Stimulated activated naive CD4-positive, alpha-beta T cell (primary cell): ENCODE measurements around the gene GFOD2.

Experiments
- DNase-seq, 6 experiments: peaks; one replicate each; lab custom pipeline; 2025; lab: John Stamatoyannopoulos, UW

GFOD2 gene

GRCh38 chr16:67658849-67659674, 60.1 kb downstream of the GFOD2 start:
- DNase-seq = no peak

DNA sequence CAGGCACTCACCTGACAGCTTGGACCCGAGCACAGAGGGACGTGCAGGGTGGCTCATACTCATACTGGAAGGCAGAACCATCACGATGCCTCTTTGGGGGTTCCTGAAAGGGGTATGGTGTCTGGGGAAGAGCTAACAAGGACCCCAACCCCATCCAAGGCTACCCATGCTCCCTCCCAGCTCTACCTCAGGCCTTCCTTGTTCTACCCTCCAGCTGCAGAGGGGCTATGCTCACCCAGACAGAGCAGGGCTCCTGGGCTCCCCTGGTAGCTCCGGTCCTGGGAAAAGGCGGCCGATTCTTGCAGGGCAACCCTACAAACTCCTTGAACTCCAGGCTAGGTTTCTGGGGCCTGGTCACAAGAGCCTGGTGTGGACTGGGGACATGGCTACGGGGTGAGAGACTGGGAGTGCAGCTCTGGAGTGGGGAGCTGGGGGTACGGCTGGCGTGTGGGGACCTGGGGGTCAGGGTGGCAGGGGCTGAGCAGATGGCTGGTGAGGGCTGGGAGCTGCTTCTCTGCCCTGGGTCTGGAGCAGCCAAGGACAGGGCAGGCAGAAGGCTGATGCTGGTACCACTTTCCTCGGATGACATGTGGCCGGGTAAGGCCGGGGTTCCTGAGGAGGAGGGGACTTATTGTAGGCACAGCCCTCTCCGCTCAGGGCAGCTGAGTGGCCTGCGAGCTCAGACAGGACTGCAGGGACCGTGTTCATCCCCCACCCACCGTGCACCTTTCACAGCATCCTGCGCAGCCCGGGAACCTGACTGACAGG, 61.2 kb downstream of the GFOD2 start:
- no peak for DNase-seq

DNA sequence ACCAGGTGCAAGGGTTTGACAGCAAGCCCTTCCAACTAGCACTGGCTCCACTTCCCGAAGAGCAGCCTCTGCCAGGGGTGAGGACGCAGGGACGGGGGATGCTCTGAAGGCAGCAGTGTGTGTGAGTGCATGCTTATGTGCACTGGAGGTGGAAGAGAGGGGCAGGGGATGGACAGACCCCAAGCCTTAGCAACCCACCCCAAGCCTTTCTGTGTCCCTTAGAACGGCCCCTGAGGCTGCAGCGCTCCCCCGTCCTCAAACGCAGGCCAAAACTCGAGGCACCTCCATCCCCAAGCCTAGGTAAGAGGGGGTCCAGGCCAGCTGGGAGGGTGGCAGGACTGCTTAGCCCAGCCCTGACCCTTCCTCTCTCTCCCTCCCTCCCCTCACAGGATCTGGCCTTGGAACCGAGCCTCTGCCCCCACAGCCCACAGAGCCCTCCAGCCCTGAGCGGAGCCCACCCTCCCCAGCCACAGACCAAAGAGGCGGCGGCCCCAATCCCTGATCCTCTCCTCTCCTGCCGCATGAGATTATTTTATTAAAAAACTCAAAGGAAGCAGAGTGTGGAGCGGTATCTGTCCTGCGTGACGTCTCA, 62.0 kb downstream of the GFOD2 start:
- DNase-seq = no peak

DNA sequence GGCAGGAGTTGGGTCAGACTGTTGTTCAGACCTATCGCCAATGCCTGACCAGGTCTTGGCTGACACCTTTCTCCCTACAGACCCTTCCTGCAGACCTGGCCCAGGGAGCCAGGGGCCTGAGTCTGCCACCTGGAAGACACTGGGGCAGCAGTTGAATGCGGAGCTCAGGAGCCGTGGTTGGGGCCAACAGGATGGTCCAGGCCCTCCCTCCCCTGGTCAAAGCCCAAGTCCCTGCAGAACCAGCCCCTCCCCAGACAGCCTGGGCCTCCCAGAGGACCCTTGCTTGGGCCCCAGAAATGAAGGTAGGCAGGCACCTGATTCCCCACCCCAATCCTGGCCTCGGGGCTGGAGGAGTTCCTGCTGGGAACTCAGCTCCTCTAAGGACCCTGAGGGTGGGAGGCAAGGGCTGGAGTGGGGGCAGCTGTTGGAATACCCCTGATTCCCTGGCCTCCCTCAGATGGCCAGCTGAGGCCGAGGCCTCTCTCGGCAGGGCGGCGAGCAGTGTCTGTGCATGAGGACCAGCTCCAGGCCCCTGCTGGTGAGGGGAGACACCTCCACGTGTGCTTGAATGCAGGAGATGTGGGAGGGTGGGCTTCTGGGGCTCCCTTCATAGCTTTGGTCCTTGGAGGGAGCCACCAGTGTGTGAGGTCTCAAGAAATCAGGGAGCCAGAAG, 62.6 kb downstream of the GFOD2 start:
- DNase-seq = no peak

DNA sequence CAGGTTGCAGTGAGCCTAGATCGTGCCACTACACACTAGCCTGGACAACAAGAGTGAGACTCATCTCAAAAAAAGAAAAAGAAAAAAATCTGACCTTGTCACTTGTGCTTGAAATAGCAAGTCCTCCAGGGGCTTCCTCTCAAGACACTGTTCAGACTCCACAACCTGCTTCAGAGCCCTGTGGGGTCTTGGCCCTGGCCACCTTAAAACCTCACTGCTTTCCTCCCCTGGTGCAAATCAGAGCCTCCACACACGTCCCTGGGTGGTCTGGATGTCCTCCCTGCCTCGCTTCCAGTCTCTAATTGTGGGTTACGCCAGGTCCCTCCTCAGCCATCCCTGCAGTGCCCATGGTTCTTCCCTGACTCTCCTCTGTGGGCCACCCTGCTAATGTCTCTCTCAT, 63.8 kb downstream of the GFOD2 start:
- DNase-seq = no peak

DNA sequence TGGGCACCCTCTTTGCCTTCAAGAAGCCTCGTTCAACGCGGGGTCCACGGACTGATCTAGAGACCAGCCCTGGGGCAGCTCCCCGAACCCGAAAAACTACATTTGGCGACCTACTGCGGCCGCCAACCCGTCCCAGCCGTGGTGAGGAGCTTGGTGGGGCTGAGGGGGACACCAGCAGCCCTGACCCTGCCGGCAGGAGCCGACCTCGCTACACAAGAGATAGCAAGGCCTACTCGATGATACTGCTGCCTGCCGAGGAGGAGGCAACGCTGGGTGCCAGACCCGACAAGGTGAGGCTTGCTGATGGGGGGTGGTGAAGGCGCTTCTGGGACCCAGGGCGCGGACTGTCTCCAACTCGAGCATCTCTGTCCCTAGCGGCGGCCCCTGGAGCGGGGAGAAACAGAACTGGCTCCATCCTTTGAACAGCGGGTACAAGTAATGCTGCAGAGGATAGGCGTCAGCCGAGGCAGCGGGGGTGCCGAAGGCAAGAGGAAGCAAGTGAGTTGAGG, 64.7 kb downstream of the GFOD2 start:
- no peak for DNase-seq

DNA sequence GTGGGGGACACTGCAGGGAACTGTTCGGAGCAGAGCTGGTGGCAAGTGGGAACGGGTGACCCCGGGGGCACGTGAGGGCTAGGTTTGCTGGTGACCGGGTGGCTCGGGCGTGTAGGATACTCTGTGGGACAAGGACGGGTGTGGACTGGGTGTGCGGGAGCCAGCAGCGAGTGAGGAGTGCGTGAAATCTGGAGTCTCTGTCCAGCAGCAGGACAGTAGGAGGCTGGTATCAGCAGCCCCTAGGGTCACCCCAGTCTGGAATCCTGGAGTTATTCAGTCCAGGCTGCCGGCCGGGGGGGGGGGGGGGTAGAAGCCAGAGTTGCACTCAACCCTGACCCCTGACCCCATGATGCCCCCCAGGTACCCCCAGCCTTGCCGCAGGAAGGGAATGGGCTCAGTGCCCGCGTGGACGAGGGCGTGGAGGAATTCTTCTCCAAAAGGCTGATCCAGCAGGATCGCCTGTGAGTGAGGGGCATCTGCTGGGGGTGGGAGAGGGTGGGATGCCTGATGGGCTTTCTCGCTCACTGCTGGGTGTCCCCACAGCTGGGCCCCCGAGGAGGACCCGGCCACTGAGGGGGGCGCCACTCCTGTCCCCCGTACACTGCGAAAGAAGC, 65.2 kb downstream of the GFOD2 start:
- DNase-seq = no peak

DNA sequence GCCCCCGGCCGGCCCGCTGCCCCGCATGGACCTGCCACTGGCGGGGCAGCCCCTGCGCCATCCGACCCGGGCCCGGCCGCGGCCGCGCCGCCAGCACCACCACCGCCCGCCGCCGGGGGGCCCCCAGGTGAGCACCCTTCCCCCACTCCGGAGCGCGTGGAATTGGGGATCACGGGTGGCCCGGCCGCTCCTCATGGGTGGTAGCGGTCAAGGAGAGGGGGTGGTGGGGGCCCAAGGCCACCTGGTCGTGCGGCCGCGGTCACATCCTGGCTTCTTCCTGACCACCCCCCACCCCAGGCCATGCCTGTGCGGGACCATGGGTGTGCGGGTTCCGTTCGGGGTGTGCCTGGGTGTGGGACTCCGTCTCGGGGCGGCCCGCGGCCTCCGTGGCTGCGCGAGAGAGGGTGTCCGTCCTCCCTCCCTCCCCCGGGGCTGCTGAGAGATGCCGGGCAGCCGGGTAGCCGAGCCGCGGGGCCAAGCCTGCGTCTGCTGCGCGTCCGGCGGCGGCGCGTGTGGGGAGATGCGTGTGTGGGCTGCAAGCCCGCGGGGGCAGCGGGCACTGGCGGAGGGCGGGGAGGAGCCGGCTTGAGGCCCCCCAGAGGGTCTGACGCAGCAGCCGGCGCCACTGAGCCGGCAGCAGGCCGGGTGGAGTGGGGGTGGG, 65.9 kb downstream of the GFOD2 start:
- no peak for DNase-seq

DNA sequence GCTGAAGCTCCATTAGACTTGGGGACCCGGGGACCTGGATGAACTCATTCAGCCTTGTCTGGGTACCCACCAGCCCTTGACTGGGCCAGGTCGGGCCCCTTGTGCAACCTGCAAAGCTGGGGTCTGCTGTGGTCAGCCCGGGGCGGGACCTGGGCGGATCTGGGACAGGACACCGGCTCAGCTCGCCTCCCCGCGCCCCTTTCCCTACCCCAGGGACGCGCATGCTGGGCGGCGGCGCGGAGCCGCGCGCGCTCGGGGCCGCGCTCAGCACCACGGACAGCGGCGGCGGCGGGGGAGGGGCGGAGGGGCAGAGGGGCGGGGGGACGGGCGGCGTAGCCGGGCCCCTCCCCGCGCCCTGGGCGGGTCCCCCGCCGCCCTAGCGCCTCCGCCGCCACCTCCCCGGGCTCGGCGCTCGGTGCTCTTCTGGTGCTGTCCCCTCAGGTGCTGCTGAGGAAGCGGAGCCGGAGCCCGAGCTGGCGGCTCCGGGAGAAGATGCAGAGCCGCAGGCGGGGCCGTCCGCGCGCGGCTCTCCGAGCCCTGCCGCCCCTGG, 66.5 kb downstream of the GFOD2 start:
- no peak for DNase-seq

DNA sequence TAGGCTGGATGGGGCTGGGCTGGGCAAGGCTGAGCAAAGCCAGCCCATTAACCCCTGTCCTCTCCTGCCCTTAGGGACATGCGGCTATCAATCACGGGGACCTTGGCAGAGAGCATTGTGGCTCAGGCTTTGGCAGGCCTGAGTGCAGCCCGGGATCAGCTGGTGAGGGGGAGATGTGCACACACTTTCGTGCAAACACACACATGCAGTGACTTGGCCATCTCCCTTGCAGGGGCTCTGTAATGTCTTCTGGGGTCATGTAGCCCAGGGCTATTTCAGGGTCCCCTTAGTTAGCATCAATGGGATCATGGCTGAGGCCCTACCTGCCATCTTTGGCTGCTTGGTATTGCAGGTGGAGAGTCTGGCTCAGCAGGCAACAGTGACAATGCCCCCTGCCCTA, 67.3 kb downstream of the GFOD2 start:
- no peak for DNase-seq

- DNase-seq = no peak
Observed at GRCh38 chr16:67651039-67651438, 68.1 kb downstream of the GFOD2 start.

DNA sequence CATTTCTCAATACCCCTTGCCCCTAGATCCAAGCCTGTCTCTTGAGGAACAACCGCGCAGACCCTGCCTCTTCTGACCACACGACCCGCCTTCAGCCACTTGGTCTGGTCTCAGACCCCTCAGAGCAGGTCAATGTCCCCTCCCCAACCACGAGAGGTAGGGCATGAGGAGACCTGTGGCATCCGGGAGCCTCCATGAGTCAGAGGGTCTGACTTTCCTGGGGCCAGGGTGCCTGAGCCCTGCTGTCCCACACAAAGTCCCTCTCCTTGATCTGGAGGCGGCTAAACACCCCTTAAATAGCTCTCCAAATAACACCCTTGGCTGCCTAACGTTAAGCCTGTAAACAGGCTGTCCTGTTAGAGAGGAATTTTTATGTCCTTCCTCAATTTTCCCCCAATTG, 69.1 kb downstream of the GFOD2 start:
- DNase-seq = no peak

DNA sequence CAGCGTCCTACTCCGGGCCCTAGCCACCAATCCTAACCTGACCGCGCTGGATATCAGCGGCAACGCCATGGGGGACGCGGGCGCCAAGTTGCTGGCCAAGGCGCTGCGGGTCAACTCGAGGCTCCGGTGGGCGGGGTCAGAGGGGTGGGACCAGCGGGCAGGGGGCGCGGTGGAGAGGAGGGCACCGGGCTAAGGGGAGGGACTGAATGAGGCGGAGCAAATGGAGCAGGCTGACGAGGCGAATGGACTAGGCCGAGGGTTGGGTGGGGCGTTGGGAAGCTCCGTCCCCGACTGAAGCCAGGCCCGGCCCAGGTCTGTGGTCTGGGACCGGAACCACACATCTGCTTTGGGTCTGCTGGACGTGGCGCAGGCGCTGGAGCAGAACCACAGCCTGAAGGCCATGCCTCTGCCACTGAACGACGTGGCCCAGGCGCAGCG, 69.6 kb downstream of the GFOD2 start:
- no peak for DNase-seq

DNA sequence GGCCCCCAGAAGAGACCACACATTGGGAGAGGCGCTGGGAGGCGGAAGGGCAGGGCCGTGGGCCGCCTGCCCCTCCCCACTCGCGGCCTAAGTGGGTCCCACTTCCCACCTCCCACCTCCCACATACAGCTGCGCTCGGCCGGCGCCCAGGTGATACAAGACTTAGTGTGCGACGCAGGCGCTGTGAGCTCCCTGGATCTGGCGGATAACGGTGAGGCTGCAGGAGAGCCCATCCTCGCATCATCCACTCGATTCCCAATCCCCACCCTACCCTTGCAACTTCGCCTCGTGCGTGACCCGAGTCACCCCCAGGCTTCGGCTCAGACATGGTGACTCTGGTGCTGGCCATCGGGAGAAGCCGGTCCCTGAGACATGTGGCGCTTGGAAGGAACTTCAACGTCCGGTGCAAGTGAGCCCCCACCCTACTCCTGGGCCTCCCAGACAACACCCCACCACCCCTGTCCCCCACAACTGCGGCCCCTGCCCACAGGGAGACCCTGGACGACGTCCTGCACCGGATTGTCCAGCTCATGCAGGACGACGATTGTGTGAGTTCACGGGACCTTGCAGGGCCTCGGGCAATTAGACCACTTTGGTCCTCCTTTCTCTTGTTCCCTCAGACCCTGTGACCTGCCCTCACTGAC, 70.2 kb downstream of the GFOD2 start:
- DNase-seq = no peak

GRCh38 chr16:67648088-67648763, 70.9 kb downstream of the GFOD2 start:
- no peak for DNase-seq

- no peak for DNase-seq
Observed at GRCh38 chr16:67647681-67648080, 71.4 kb downstream of the GFOD2 start.

GRCh38 chr16:67647111-67647651, 71.9 kb downstream of the GFOD2 start:
- no peak for DNase-seq

DNA sequence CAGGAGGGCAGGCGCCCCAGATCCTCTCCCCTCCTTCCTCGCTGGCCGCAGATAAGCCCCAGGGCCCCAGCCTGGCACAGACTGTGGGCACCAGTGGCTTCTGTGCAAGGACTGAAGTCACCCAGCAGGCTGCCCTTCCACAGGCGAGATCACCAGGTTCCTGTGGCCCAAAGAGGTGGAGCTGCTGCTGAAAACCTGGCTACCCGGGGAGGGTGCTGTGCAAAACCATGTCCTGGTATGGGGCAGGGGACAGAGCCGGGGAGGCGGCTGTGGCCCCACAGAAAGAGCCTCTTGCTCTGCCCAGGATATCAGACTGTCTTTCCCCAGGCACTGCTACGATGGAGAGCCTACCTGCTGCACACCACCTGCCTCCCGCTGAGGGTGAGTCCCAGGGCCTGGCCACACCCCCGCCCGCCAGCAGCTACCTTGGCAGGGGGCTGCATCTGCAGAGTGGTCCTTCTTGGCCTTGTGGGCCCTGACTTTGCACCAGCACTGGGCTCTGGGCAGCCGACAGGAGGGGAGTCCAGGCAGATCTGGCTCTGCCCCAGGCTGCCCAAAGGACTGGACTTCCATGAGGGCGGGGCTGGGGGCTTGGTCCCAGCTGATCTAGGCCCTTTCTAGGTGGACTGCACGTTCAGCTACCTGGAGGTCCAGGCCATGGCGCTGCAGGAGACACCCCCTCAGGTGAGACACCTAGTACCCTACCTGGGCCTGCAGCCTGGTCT, 73.6 kb downstream of the GFOD2 start:
- peak in 2 of 6 experiments; percentile 41 to 51 for DNase-seq

DNA sequence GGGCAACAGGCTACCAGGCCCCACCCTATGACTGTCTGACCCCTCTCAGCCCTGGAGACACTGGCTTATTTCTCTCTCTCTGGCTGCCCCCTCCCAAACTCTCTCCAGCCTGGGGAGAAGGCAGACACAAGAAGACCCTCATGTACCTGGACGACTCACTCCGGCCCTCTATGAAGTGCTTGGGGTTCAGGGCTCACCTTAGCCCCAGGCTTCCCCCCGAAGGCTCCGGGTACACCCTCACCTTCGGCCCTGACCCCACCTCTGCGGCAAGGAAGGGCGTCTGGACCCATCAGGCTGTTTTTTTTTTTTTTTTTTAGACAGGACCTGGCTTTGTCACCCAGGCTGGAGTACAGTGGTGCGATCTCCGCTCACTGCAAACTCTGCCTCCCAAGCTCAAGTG, 75.1 kb downstream of the GFOD2 start:
- no peak for DNase-seq
